CD4-positive, CD25-positive, alpha-beta regulatory T cell (primary cell): ENCODE measurements around the gene KSR2. TPM values are rescaled to one million over a fixed set of nuclear protein-coding genes. Genes with fewer than 3 reads are reported as not detected.
"Not testable (repeated sequence)": the region's sequence is repeated elsewhere in the genome, so short reads cannot be mapped to it uniquely, and the experiment has no call there.

Experiments
- ATAC-seq, 2 donors: fragments of 150-1000 bp; cut with Tn5 transposase; one replicate each; pipeline ENCODE4 v1.10.0; 2021; ENCODE audit warnings: low read depth in 2 of 2, moderate number of reproducible peaks in 2 of 2, moderate library complexity in 1 of 2
- DNase-seq, 3 donors: peaks; one replicate each; pipeline versions ENCODE4 v3.0.0 to v3.0.0-alpha.2; 2012 to 2022; ENCODE audit warnings: mixed read lengths in 1 of 3
- H3K27ac ChIP-seq: one replicate; pipeline ENCODE4 v1.7.0; 2013; ENCODE audit warnings: mild to moderate bottlenecking, low read length; ENCODE audit not compliant: insufficient read depth, poor library complexity, severe bottlenecking
- H3K27me3 ChIP-seq: one replicate; pipeline ENCODE4 v1.7.0; 2013; ENCODE audit warnings: low read length; ENCODE audit not compliant: control insufficient read depth, insufficient read depth
- H3K36me3 ChIP-seq: one replicate; pipeline ENCODE4 v1.7.0; 2013; ENCODE audit warnings: mild to moderate bottlenecking, low read length, moderate library complexity; ENCODE audit not compliant: control insufficient read depth, insufficient read depth
- H3K4me1 ChIP-seq: 2 replicates; pipeline ENCODE4 v1.7.0; 2013; ENCODE audit warnings: mild to moderate bottlenecking, low read length; ENCODE audit not compliant: insufficient read depth, control insufficient read depth, poor library complexity, severe bottlenecking
- H3K4me3 ChIP-seq: one replicate; pipeline ENCODE4 v1.7.0; 2013; ENCODE audit warnings: low read depth, mild to moderate bottlenecking, low read length, moderate library complexity
- H3K9me3 ChIP-seq, 2 experiments: 1 replicate in 1 of 2; 2 replicates in 1 of 2; pipeline ENCODE4 v1.7.0; 2013; ENCODE audit warnings: low read length in 2 of 2, mild to moderate bottlenecking in 1 of 2, moderate library complexity in 1 of 2; ENCODE audit not compliant: control insufficient read depth in 2 of 2
- H3K27ac Mint-ChIP-seq, 3 donors: one replicate each; pipeline ENCODE4 v1.8.0; 2020 to 2022; ENCODE audit warnings: mild to moderate bottlenecking in 3 of 3, mixed read lengths in 3 of 3, moderate library complexity in 2 of 3
- H3K27me3 Mint-ChIP-seq: one replicate; pipeline ENCODE4 v1.8.0; 2022; ENCODE audit warnings: mild to moderate bottlenecking, mixed read lengths
- H3K36me3 Mint-ChIP-seq: one replicate; pipeline ENCODE4 v1.8.0; 2020; ENCODE audit warnings: mixed read lengths
- H3K4me1 Mint-ChIP-seq, 4 donors: one replicate each; pipeline ENCODE4 v1.8.0; 2020 to 2022; ENCODE audit warnings: mixed read lengths in 4 of 4, mild to moderate bottlenecking in 1 of 4
- H3K4me3 Mint-ChIP-seq, 4 donors: one replicate each; pipeline ENCODE4 v1.8.0; 2020 to 2022; ENCODE audit warnings: mild to moderate bottlenecking in 4 of 4, mixed read lengths in 4 of 4, moderate library complexity in 3 of 4
- H3K9me3 Mint-ChIP-seq, 7 donors: one replicate each; pipeline ENCODE4 v1.8.0; 2020 to 2022; ENCODE audit warnings: mixed read lengths in 7 of 7, mild to moderate bottlenecking in 3 of 7, moderate library complexity in 2 of 7
- polyA plus RNA-seq, 4 donors: library from polyadenylated mRNA; unstranded; fragments of 300-500 nt; fragmentation: Illumina TruSeq; gene quantifications; one replicate each; pipeline ENCODE4 v1.2.3, GENCODE V29; 2021
- total RNA-seq: library from RNA; stranded (reverse); gene quantifications from one replicate; pipeline ENCODE4 v1.2.3, GENCODE V29; 2022

The KSR2 gene
- total and polyA plus RNA-seq, 5 donors from 2014 or later: 0.20 TPM; not detected in 4

GRCh38 chr12:117762143-117762542 lies 206.6 kb downstream of the KSR2 start:
- no peak for DNase-seq
- Histone ChIP-seq H3K4me1 (no peaks in the 10 kb centered on the region), H3K27me3 (no peaks in the 10 kb centered on the region), H3K36me3 (no peaks in the 10 kb centered on the region), H3K4me3 (no peak overlapping the region), H3K27ac (no peak overlapping the region), H3K9me3 (no peaks in the 10 kb centered on the region)
- Mint-ChIP-seq H3K27me3 (peaks cover 5% of the 10 kb centered on the region), H3K36me3 (no peaks in the 10 kb centered on the region), H3K27ac (no peak overlapping the region), H3K9me3 (peaks cover 0 to 27% (median 3%) of the 10 kb centered on the region in 7 donors), H3K4me3 (no peak overlapping the region), H3K4me1 (no peaks in the 10 kb centered on the region)
- ATAC-seq: no peak

- Mint-ChIP-seq H3K4me1 (no peaks in the 10 kb centered on the region), H3K27me3 (peaks cover 5% of the 10 kb centered on the region), H3K36me3 (no peaks in the 10 kb centered on the region), H3K4me3 (no peak overlapping the region), H3K27ac (no peak overlapping the region), H3K9me3 (peaks cover 0 to 27% (median 3%) of the 10 kb centered on the region in 7 donors)
- Histone ChIP-seq H3K27ac (no peak overlapping the region), H3K4me1 (no peaks in the 10 kb centered on the region), H3K4me3 (no peak overlapping the region), H3K27me3 (no peaks in the 10 kb centered on the region), H3K36me3 (no peaks in the 10 kb centered on the region), H3K9me3 (no peaks in the 10 kb centered on the region)
- DNase-seq (no peak), ATAC-seq (no peak)
Observed at GRCh38 chr12:117761528-117762100, 207.2 kb downstream of the KSR2 start.

GRCh38 chr12:117760990-117761389 lies 207.8 kb downstream of the KSR2 start:
- H3K4me1 Mint-ChIP-seq: no peaks in the 10 kb centered on the region
- no peaks in the 10 kb centered on the region for H3K36me3 ChIP-seq
- H3K9me3 Mint-ChIP-seq: peaks cover 0 to 21% (median 3%) of the 10 kb centered on the region in 7 donors
- DNase-seq (no peak), ATAC-seq (no peak)
- H3K4me3 Mint-ChIP-seq: no peak overlapping the region
- H3K9me3 ChIP-seq: no peaks in the 10 kb centered on the region
- H3K36me3 Mint-ChIP-seq: no peaks in the 10 kb centered on the region
- H3K27ac ChIP-seq: no peak overlapping the region
- no peaks in the 10 kb centered on the region for H3K27me3 ChIP-seq
- no peaks in the 10 kb centered on the region for H3K4me1 ChIP-seq
- H3K27ac Mint-ChIP-seq: no peak overlapping the region
- H3K27me3 Mint-ChIP-seq: peaks cover 5% of the 10 kb centered on the region
- H3K4me3 ChIP-seq: no peak overlapping the region

GRCh38 chr12:117750657-117751056 lies 218.1 kb downstream of the KSR2 start:
- H3K4me3 Mint-ChIP-seq: no peak overlapping the region
- Histone ChIP-seq H3K4me3 (no peak overlapping the region), H3K27ac (no peak overlapping the region), H3K9me3 (no peaks in the 10 kb centered on the region), H3K4me1 (no peaks in the 10 kb centered on the region), H3K36me3 (no peaks in the 10 kb centered on the region), H3K27me3 (no peaks in the 10 kb centered on the region)
- H3K27me3 Mint-ChIP-seq: no peaks in the 10 kb centered on the region
- H3K9me3 Mint-ChIP-seq: peaks cover 0 to 8% (median 4%) of the 10 kb centered on the region in 7 donors
- DNase-seq (no peak), ATAC-seq (no peak)
- no peak overlapping the region for H3K27ac Mint-ChIP-seq
- H3K4me1 Mint-ChIP-seq: no peaks in the 10 kb centered on the region
- H3K36me3 Mint-ChIP-seq: no peaks in the 10 kb centered on the region

- Histone ChIP-seq H3K27ac (no peak overlapping the region), H3K36me3 (no peaks in the 10 kb centered on the region), H3K4me3 (no peak overlapping the region), H3K4me1 (no peaks in the 10 kb centered on the region), H3K27me3 (no peaks in the 10 kb centered on the region), H3K9me3 (no peaks in the 10 kb centered on the region)
- DNase-seq (no peak), ATAC-seq (no peak)
- no peak overlapping the region for H3K4me3 Mint-ChIP-seq
- H3K9me3 Mint-ChIP-seq: peaks cover 0 to 7% (median 4%) of the 10 kb centered on the region in 7 donors
- peak overlapping the region in 1 of 3 donors; percentile 33 for H3K27ac Mint-ChIP-seq
- no peaks in the 10 kb centered on the region for H3K4me1 Mint-ChIP-seq
- no peaks in the 10 kb centered on the region for H3K27me3 Mint-ChIP-seq
- no peaks in the 10 kb centered on the region for H3K36me3 Mint-ChIP-seq
Observed at GRCh38 chr12:117749431-117749830, 219.4 kb downstream of the KSR2 start.

GRCh38 chr12:117746358-117746757 lies 222.4 kb downstream of the KSR2 start:
- H3K27ac ChIP-seq, ATAC-seq, H3K27me3 Mint-ChIP-seq, H3K4me3 ChIP-seq, H3K36me3 Mint-ChIP-seq, H3K4me3 Mint-ChIP-seq, H3K27ac Mint-ChIP-seq, H3K9me3 ChIP-seq, DNase-seq, H3K36me3 ChIP-seq, H3K4me1 ChIP-seq, H3K9me3 Mint-ChIP-seq, H3K4me1 Mint-ChIP-seq, H3K27me3 ChIP-seq: not testable (repeated sequence)

GRCh38 chr12:117744418-117744817 lies 224.4 kb downstream of the KSR2 start:
- ATAC-seq: no peak
- no peak overlapping the region for H3K4me3 Mint-ChIP-seq
- Histone ChIP-seq H3K9me3 (no peaks in the 10 kb centered on the region), H3K27me3 (no peaks in the 10 kb centered on the region), H3K4me3 (no peak overlapping the region), H3K36me3 (no peaks in the 10 kb centered on the region), H3K27ac (no peak overlapping the region), H3K4me1 (no peaks in the 10 kb centered on the region)
- no peak overlapping the region for H3K27ac Mint-ChIP-seq
- no peaks in the 10 kb centered on the region for H3K36me3 Mint-ChIP-seq
- H3K4me1 Mint-ChIP-seq: no peaks in the 10 kb centered on the region
- peaks cover 0 to 4% (median 0%) of the 10 kb centered on the region in 7 donors for H3K9me3 Mint-ChIP-seq
- DNase-seq: no peak
- no peaks in the 10 kb centered on the region for H3K27me3 Mint-ChIP-seq

- ATAC-seq: no peak
- Histone ChIP-seq H3K27ac (no peak overlapping the region), H3K36me3 (no peaks in the 10 kb centered on the region), H3K4me3 (no peak overlapping the region), H3K27me3 (no peaks in the 10 kb centered on the region), H3K9me3 (no peaks in the 10 kb centered on the region), H3K4me1 (no peaks in the 10 kb centered on the region)
- Mint-ChIP-seq H3K27ac (no peak overlapping the region), H3K27me3 (no peaks in the 10 kb centered on the region), H3K4me1 (no peaks in the 10 kb centered on the region), H3K4me3 (no peak overlapping the region), H3K36me3 (no peaks in the 10 kb centered on the region), H3K9me3 (peaks cover 0 to 4% (median 0%) of the 10 kb centered on the region in 7 donors)
- no peak for DNase-seq
Observed at GRCh38 chr12:117743761-117744160, 225.0 kb downstream of the KSR2 start.
